PC-9 (cell line): ENCODE measurements around the gene CACNA1D. TPM values are rescaled to one million over a fixed set of nuclear protein-coding genes. Genes with fewer than 3 reads are reported as not detected.

Experiments used
- BruUV-seq: library from RNA; stranded (reverse); fragments of 400-500 nt; replicated peaks from 2 replicates; lab custom pipeline; 2021; lab: Mats Ljungman, UMichigan
- CTCF ChIA-PET: fragments of 300-600 bp; sonication (Branson Sonifier 250); formaldehyde crosslinking; loops from one replicate; lab custom pipeline; 2022; ENCODE audit warnings: antibody characterized with exemption; lab: Charles Lee
- POLR2A ChIA-PET: fragments of 300-600 bp; sonication (Branson Sonifier 250); formaldehyde crosslinking; loops from one replicate; lab custom pipeline; 2022; ENCODE audit warnings: antibody characterized with exemption; ENCODE audit not compliant: unreplicated experiment; lab: Charles Lee
- DNase-seq, 2 experiments: peaks; one replicate each; pipeline versions ENCODE4 v3.0.0 to v3.0.0-alpha.2; 2015 to 2022; ENCODE audit warnings: mixed read lengths in 1 of 2
- H2AFZ ChIP-seq: fragments of 200-600 bp; sonication (generic); 2 replicates; pipeline ENCODE4 v1.8.1; 2017; ENCODE audit warnings: antibody characterized with exemption
- H3F3A ChIP-seq: fragments of 200-600 bp; sonication (generic); 2 replicates; pipeline ENCODE4 v1.8.1; 2017; ENCODE audit warnings: antibody characterized with exemption, mild to moderate bottlenecking, low read depth; ENCODE audit not compliant: insufficient read depth
- H3K27ac ChIP-seq: fragments of 200-600 bp; sonication (generic); 2 replicates; pipeline ENCODE4 v1.6.1; 2016; ENCODE audit warnings: mixed run types
- H3K27me3 ChIP-seq: fragments of 200-600 bp; sonication (generic); 2 replicates; pipeline ENCODE4 v1.6.1; 2016; ENCODE audit warnings: low read depth, mixed run types; ENCODE audit not compliant: insufficient read depth
- H3K36me3 ChIP-seq: fragments of 200-600 bp; sonication (generic); 2 replicates; pipeline ENCODE4 v1.6.1; 2016; ENCODE audit warnings: low read depth, mixed run types
- H3K4me1 ChIP-seq: fragments of 200-600 bp; sonication (generic); replicated peaks from 2 replicates; pipeline ENCODE4 v1.6.1; 2016; ENCODE audit warnings: mixed run types; ENCODE audit not compliant: insufficient read depth
- H3K4me2 ChIP-seq: fragments of 200-600 bp; sonication (generic); 2 replicates; pipeline ENCODE4 v1.6.1; 2017; ENCODE audit warnings: mixed run types
- H3K4me3 ChIP-seq: fragments of 200-600 bp; sonication (generic); 2 replicates; pipeline ENCODE4 v1.6.1; 2016; ENCODE audit warnings: mixed run types
- H3K79me2 ChIP-seq: fragments of 200-600 bp; sonication (generic); 2 replicates; pipeline ENCODE4 v1.6.1; 2017; ENCODE audit warnings: low read depth, mixed run types
- H3K9me2 ChIP-seq: fragments of 200-600 bp; sonication (generic); 2 replicates; pipeline ENCODE4 v1.8.1; 2017; ENCODE audit warnings: mild to moderate bottlenecking; ENCODE audit not compliant: insufficient read depth
- H3K9me3 ChIP-seq: fragments of 200-600 bp; sonication (generic); 2 replicates; pipeline ENCODE4 v1.8.1; 2016; ENCODE audit warnings: low read depth; ENCODE audit not compliant: insufficient read depth
- H4K20me1 ChIP-seq: fragments of 200-600 bp; sonication (generic); 2 replicates; pipeline ENCODE4 v1.8.1; 2017; ENCODE audit not compliant: insufficient read depth
- EZH2 ChIP-seq: fragments of 200-600 bp; sonication (generic); IDR thresholded peaks from 2 replicates; pipeline ENCODE4 v1.8.0; 2017; ENCODE audit warnings: antibody characterized with exemption, low read depth
- intact Hi-C: fragments of 100-400 bp; cut with micrococcal nuclease; formaldehyde crosslinking; loops from one replicate; pipeline ENCODE4 v1.10.0; 2022; ENCODE audit not compliant: unreplicated experiment
- total RNA-seq: library from RNA; stranded (reverse); gene quantifications from 2 replicates; pipeline ENCODE4 v1.2.3, GENCODE V29; 2021
- TF ChIP-seq, protein P1 (sequence below): fragments of 200-600 bp; sonication (generic); conservative IDR thresholded peaks from 2 replicates; pipeline ENCODE4 v1.6.1; 2017; ENCODE audit warnings: mixed run types, antibody characterized with exemption, mild to moderate bottlenecking, moderate library complexity

The CACNA1D gene
- total RNA-seq, 1 experiment from 2014 or later: not detected

DNA sequence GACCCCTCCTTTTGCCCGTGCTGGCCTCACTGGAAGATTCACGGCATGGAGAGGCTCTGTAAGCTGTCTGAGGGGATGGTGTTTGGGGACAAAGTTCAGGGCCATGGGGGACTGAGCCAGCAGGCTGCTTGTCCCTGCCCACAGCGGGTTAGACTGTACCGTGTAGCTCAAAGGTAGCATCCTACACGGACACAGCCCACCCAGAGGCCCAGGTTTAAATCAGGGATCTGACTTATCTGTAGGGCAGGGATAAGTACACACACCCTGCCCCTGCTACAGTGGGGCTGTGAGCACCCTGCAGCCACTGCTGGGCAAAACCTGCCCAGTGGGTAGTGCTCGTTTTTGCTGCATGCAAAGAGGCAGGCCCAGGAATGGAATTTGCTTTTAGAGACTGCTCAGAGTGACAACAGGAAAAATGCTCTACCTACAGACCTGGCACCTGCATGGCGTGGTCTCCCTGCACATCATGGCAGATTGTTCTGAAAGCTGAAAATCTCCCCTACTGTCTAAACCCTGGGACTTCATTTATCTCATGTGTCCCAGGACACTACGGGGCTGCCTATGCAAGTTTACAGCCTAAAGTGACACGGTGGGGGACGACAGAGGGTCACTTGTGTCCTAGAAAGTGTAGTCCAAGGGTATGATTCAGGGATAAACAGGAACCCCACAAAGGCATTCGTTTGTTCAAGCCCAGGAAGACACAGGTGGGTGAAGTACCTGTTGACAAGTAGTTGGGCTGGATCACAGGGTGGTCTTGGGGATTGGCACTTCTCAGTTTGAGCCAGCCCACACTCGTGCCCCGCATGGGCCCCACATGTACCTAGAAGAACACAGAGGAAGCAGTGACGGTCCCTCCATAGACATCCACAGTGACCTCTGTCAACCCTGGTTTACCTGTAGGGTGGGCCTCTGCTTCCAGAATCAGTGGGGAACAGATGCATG lies 324.1 kb downstream of the CACNA1D start:
- Histone ChIP-seq H3K4me2 (no peak overlapping the region), H3K27me3 (peaks cover 83% of the 10 kb centered on the region), H3F3A (no peaks in the 10 kb centered on the region), H3K36me3 (no peaks in the 10 kb centered on the region), H3K79me2 (no peaks in the 10 kb centered on the region), H3K4me1 (no peaks in the 10 kb centered on the region), H4K20me1 (no peaks in the 10 kb centered on the region), H3K27ac (no peak overlapping the region), H2AFZ (no peak overlapping the region), H3K4me3 (no peak overlapping the region), H3K9me2 (no peaks in the 10 kb centered on the region), H3K9me3 (no peaks in the 10 kb centered on the region)
- TF ChIP-seq EZH2: no peak
- TF ChIP-seq, protein P1, sequence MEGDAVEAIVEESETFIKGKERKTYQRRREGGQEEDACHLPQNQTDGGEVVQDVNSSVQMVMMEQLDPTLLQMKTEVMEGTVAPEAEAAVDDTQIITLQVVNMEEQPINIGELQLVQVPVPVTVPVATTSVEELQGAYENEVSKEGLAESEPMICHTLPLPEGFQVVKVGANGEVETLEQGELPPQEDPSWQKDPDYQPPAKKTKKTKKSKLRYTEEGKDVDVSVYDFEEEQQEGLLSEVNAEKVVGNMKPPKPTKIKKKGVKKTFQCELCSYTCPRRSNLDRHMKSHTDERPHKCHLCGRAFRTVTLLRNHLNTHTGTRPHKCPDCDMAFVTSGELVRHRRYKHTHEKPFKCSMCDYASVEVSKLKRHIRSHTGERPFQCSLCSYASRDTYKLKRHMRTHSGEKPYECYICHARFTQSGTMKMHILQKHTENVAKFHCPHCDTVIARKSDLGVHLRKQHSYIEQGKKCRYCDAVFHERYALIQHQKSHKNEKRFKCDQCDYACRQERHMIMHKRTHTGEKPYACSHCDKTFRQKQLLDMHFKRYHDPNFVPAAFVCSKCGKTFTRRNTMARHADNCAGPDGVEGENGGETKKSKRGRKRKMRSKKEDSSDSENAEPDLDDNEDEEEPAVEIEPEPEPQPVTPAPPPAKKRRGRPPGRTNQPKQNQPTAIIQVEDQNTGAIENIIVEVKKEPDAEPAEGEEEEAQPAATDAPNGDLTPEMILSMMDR: no peak
- ChIA-PET CTCF (no interaction called here), POLR2A (no interaction called here)
- no peak for DNase-seq
- BruUV-seq: no TSS peak
- intact Hi-C loops: no loop called here

DNA sequence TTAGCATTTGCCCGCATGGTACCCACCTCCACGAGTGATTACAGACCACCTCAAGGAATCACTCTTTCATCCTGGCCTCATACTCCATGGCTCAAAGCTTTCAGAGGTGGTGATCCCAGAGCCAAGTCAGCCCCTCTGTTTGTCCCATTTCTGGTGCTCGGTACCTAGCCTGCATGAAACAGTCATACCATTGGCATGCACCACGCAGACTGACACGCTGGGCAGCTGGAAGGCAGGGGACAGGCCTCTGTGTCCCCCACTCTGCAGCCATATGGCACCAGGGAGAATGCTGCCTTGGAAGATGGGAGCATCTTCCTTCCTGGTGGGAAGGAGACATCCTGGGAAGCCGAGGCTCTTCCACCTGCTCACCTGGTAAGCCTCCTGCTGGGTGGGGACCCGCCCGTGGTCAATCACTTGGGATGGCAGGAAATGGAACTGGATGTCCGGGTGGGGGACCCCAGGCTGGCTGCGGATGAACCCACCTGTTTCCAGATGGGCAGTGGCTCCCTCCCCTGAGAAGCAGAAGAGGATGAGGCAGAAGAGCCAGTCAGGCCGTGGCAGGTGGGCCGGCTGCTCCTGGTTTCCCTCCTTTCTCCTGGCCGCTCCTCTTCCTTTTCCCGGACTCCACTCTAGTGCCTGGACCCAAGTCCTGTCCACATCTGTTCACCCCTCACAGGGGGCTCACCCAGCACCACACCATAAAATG lies 324.9 kb downstream of the CACNA1D start:
- peaks cover 75% of the 10 kb centered on the region for H3K27me3 ChIP-seq
- no peaks in the 10 kb centered on the region for H3K36me3 ChIP-seq
- no peaks in the 10 kb centered on the region for H4K20me1 ChIP-seq
- BruUV-seq: no TSS peak
- DNase-seq: no peak
- no peak overlapping the region for H3K4me3 ChIP-seq
- H3K9me3 ChIP-seq: no peaks in the 10 kb centered on the region
- H3K4me1 ChIP-seq: no peaks in the 10 kb centered on the region
- H3K9me2 ChIP-seq: no peaks in the 10 kb centered on the region
- H2AFZ ChIP-seq: no peak overlapping the region
- ChIA-PET CTCF (no interaction called here), POLR2A (no interaction called here)
- no peak overlapping the region for H3K27ac ChIP-seq
- no peak overlapping the region for H3K4me2 ChIP-seq
- H3F3A ChIP-seq: no peaks in the 10 kb centered on the region
- H3K79me2 ChIP-seq: no peaks in the 10 kb centered on the region
- TF ChIP-seq, protein P1: no peak
- no peak for TF ChIP-seq EZH2
- intact Hi-C loops: no loop called here

DNA sequence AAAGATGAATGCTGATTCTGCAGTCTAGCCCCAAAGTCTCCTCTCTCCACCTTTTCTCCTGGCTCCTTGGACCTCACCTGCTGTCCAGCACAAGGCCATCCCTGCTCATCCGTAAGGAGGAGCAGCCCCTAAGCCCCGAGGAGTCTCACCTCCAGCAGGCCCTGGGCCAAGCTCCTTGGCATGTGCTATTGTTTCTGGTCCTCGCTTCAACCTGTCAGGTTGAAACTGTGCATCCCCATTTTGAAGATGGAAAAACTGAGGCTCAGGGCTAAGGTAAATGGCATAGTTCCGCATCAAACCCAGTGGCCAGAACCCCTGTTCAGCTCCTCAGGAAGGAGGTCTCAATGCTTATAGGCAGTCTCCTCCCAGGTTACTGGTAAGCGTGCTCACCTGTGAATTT lies 325.7 kb downstream of the CACNA1D start:
- Histone ChIP-seq H3K27me3 (peaks cover 72% of the 10 kb centered on the region), H3K27ac (no peak overlapping the region), H3K4me2 (no peak overlapping the region), H3K79me2 (no peaks in the 10 kb centered on the region), H3K36me3 (no peaks in the 10 kb centered on the region), H3K4me3 (no peak overlapping the region), H3K4me1 (no peaks in the 10 kb centered on the region), H2AFZ (no peak overlapping the region), H3F3A (no peaks in the 10 kb centered on the region), H3K9me2 (no peaks in the 10 kb centered on the region), H4K20me1 (no peaks in the 10 kb centered on the region), H3K9me3 (no peaks in the 10 kb centered on the region)
- POLR2A ChIA-PET: no interaction called here
- no peak for DNase-seq
- CTCF ChIA-PET: no interaction called here
- TF ChIP-seq, protein P1: no peak
- TF ChIP-seq EZH2: no peak
- intact Hi-C loops: no loop called here
- no TSS peak for BruUV-seq
